Ishikawa (cell line): ENCODE measurements around the gene GATAD2A.

Experiments
- CEBPB ChIP-seq: IDR thresholded peaks from 2 replicates; pipeline ENCODE4 v1.6.1; 2012
- CREB1 ChIP-seq: IDR thresholded peaks from 2 replicates; pipeline ENCODE4 v1.6.1; 2012; ENCODE audit warnings: low read depth
- EGR1 ChIP-seq: IDR thresholded peaks from 2 replicates; pipeline ENCODE4 v1.6.1; 2012
- EP300 ChIP-seq: IDR thresholded peaks from 2 replicates; pipeline ENCODE4 v1.6.1; 2012; ENCODE audit warnings: borderline replicate concordance
- FOXM1 ChIP-seq: IDR thresholded peaks from 2 replicates; pipeline ENCODE4 v1.6.1; 2012; ENCODE audit warnings: low read depth, borderline replicate concordance
- MAX ChIP-seq: IDR thresholded peaks from 2 replicates; pipeline ENCODE4 v1.6.1; 2012
- NFIC ChIP-seq: IDR thresholded peaks from 2 replicates; pipeline ENCODE4 v1.6.1; 2012
- RAD21 ChIP-seq: IDR thresholded peaks from 2 replicates; pipeline ENCODE4 v1.6.1; 2012; ENCODE audit warnings: low read depth
- TAF1 ChIP-seq: IDR thresholded peaks from 2 replicates; pipeline ENCODE4 v1.6.1; 2012; ENCODE audit warnings: low read depth, mild to moderate bottlenecking
- TCF12 ChIP-seq: IDR thresholded peaks from 2 replicates; pipeline ENCODE4 v1.6.1; 2012; ENCODE audit warnings: low read depth
- TEAD4 ChIP-seq: IDR thresholded peaks from 2 replicates; pipeline ENCODE4 v1.6.1; 2012
- USF1 ChIP-seq: IDR thresholded peaks from 2 replicates; pipeline ENCODE4 v1.6.1; 2012
- YY1 ChIP-seq: IDR thresholded peaks from 2 replicates; pipeline ENCODE4 v1.6.1; 2012; ENCODE audit warnings: low read depth
- ZBTB7A ChIP-seq: IDR thresholded peaks from 2 replicates; pipeline ENCODE4 v1.6.1; 2012; ENCODE audit warnings: low read depth
- TF ChIP-seq, protein P1 (sequence below): IDR thresholded peaks from 2 replicates; pipeline ENCODE4 v1.6.1; 2012; ENCODE audit warnings: low read depth, mild to moderate bottlenecking

GATAD2A gene

GRCh38 chr19:19544954-19545591 lies 139.6 kb downstream of the GATAD2A start:
- no peak for TF ChIP-seq CEBPB
- no peak for TF ChIP-seq ZBTB7A
- TF ChIP-seq RAD21 = no peak
- TF ChIP-seq MAX = no peak
- no peak for TF ChIP-seq EP300
- TF ChIP-seq, protein P1, sequence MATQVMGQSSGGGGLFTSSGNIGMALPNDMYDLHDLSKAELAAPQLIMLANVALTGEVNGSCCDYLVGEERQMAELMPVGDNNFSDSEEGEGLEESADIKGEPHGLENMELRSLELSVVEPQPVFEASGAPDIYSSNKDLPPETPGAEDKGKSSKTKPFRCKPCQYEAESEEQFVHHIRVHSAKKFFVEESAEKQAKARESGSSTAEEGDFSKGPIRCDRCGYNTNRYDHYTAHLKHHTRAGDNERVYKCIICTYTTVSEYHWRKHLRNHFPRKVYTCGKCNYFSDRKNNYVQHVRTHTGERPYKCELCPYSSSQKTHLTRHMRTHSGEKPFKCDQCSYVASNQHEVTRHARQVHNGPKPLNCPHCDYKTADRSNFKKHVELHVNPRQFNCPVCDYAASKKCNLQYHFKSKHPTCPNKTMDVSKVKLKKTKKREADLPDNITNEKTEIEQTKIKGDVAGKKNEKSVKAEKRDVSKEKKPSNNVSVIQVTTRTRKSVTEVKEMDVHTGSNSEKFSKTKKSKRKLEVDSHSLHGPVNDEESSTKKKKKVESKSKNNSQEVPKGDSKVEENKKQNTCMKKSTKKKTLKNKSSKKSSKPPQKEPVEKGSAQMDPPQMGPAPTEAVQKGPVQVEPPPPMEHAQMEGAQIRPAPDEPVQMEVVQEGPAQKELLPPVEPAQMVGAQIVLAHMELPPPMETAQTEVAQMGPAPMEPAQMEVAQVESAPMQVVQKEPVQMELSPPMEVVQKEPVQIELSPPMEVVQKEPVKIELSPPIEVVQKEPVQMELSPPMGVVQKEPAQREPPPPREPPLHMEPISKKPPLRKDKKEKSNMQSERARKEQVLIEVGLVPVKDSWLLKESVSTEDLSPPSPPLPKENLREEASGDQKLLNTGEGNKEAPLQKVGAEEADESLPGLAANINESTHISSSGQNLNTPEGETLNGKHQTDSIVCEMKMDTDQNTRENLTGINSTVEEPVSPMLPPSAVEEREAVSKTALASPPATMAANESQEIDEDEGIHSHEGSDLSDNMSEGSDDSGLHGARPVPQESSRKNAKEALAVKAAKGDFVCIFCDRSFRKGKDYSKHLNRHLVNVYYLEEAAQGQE = no peak
- TF ChIP-seq TEAD4 = no peak
- TF ChIP-seq NFIC = no peak
- TF ChIP-seq USF1 = no peak
- no peak for TF ChIP-seq EGR1

DNA sequence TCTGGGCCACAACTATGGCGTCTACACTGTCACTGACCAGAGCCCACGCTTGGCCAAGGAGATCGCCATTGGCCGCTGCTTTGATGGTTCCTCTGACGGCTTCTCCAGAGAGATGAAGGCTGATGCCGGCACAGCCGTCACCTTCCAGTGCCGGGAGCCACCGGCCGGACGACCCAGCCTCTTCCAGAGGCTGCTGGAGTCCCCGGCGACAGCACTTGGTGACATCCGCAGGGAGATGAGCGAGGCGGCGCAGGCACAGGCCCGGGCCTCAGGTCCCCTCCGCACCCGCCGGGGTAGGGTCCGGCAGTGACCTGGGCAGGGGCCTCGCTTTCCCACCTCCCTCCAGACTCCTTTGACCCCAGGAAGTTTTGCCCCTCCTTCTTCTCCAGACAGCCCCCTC lies 140.2 kb downstream of the GATAD2A start:
- TF ChIP-seq TCF12 (no peak), FOXM1 (no peak), EGR1 (no peak), MAX (no peak), USF1 (no peak), YY1 (no peak), RAD21 (no peak), NFIC (no peak), EP300 (no peak), CREB1 (no peak), ZBTB7A (no peak), CEBPB (no peak), TEAD4 (no peak), TAF1 (no peak)
- TF ChIP-seq, protein P1 = no peak

DNA sequence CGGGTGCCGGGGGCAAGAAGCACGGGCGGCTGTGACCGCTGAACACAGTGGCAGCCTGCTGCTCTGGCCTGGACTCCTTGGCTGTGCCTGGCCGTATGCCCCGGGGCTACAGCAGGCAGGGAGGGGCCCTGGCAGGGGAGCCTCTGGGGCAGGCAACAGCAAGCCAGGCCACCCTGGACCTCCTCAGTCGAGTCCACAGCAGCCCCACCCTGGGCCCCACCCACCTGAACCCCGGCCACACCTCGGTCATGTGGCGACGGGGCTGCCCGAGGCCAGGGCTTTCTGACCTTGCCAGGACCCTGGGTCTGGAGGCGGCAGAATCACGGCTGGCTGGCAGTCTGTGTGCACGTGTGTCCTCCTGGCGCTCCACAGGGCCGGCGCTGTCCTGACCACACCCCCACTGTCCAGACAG lies 141.3 kb downstream of the GATAD2A start:
- TF ChIP-seq TCF12 (no peak), TEAD4 (no peak), FOXM1 (no peak), EGR1 (no peak)

DNA sequence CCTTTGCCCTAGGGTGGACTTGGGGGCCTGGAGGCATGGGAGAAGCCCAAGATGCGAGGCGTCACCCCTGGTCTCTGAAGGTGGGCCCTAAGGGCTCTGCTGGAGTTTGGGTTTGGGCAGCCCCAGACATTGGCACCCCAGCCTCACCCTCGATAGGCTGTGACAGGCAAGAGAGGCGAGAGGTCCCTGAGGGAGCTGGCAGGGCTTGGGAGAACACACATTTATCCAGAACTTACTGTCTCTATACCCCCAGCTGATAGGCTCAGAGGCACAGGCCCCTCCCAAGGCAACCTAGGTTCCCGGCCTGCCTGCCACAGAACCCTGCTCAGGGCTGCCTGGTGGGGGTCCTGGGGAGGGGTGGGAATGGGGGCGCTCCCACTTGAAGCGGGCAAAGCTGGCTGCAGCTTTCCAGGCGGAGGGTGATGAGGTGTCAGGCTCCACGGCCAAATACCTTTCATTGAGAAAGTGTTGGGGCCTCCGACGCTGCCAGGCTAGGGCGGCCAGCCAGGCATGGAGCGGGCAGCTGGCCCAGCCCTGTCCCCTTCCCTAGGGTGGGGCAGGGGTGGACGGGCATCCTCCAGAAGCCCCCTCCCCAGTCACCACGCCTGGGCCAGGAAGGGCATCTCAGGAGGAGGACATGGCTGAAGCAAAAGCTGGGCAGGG lies 142.3 kb downstream of the GATAD2A start:
- TF ChIP-seq USF1 (no peak), CEBPB (no peak), YY1 (no peak), ZBTB7A (no peak), MAX (no peak), TCF12 (no peak), TEAD4 (no peak), RAD21 (no peak), NFIC (no peak), CREB1 (no peak), FOXM1 (no peak)
- TF ChIP-seq, protein P1 = no peak
